Measurements from ENCODE around the gene CPLX4. TPM values are rescaled to one million over a fixed set of nuclear protein-coding genes. Genes with fewer than 3 reads are reported as not detected.

Gene CPLX4
- total and polyA plus RNA-seq, 2 donors (not counting 3 experiments of a cell fraction or from before 2014, with no cell fraction given), result not detected

DNA sequence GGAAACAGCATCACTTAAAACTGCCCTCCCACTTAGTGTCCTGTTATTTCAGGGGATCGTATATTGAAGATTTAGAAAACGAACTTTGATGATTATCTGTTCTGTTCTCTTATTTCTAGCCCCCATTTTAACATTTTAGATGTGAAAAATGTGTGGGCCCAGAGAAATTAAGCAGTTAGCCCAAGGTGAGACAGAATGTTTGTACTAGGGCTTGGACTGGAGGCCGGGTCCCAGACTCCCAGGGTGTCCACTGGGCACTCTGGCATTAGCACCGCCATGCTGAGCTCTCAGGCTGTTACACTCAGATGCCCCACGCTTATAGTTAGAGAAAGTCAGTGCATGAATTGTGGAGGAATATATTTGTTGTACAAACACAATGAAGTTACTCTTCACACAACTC lies 39.7 kb downstream of the CPLX4 start:
- dilution Hi-C loops (cut with MboI; ENCODE audit: extremely low pct_ligation_motif_present, low sequenced_read_pairs), result no loop called here
- CTCF ChIA-PET, result no interaction called here
- Histone ChIP-seq H4K20me1 (replicated peaks; ENCODE audit: control insufficient read depth, extremely low read depth, insufficient read depth, low read length) (no peaks in the 10 kb centered on the region), H2AFZ (ENCODE audit: low read depth, low read length) (no peak overlapping the region), H3K4me3 (replicated peaks in 1 of 3; ENCODE audit: insufficient read depth in 1 of 3, low read depth in 1 of 3, low read length in 3 of 3) (no peak overlapping the region), H3K27ac (ENCODE audit: insufficient read depth, low read depth, low read length) (no peak overlapping the region), H3K79me2 (ENCODE audit: control insufficient read depth, insufficient read depth, low read length) (no peaks in the 10 kb centered on the region), H3K9me1 (replicated peaks; ENCODE audit: control insufficient read depth, extremely low read depth, insufficient read depth, low read length) (no peaks in the 10 kb centered on the region), H3K9ac (replicated peaks; ENCODE audit: extremely low read depth, insufficient read depth, low read length) (no peak overlapping the region), H3K4me1 (ENCODE audit: control insufficient read depth, extremely low read depth, insufficient read depth, low read length) (no peaks in the 10 kb centered on the region), H3K9me3 (replicated peaks; ENCODE audit: control insufficient read depth, insufficient read depth, low read length) (no peaks in the 10 kb centered on the region), H3K4me2 (ENCODE audit: insufficient read depth, low read length) (no peak overlapping the region), H3K36me3 (ENCODE audit: control insufficient read depth in 2 of 2, extremely low read depth in 1 of 2, insufficient read depth in 2 of 2, low read length in 2 of 2) (no peaks in the 10 kb centered on the region), H3K27me3 (ENCODE audit: control insufficient read depth in 2 of 2, insufficient read depth in 2 of 2, low read length in 2 of 2) (peaks cover 37 to 47% of the 10 kb centered on the region in 2 experiments)
- intact Hi-C loops (cut with micrococcal nuclease), result no loop called here
- TF ChIP-seq, protein P1, sequence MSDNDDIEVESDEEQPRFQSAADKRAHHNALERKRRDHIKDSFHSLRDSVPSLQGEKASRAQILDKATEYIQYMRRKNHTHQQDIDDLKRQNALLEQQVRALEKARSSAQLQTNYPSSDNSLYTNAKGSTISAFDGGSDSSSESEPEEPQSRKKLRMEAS (IDR thresholded peaks at IDR 0.05; ENCODE audit: insufficient read depth, insufficient read length), result no peak
- TF ChIP-seq POLR2A (IDR thresholded peaks at IDR 0.05; ENCODE audit: low read depth, low read length) (no peak), EZH2 (IDR thresholded peaks at IDR 0.05; ENCODE audit: borderline replicate concordance, low read depth, low read length, severe bottlenecking) (no peak), GATA2 (IDR thresholded peaks at IDR 0.05; ENCODE audit: insufficient read depth, insufficient read length, low read depth, low read length) (no peak), FOS (IDR thresholded peaks at IDR 0.05; ENCODE audit: borderline replicate concordance, insufficient read depth, low read length) (no peak), JUN (IDR thresholded peaks at IDR 0.05; ENCODE audit: borderline replicate concordance, insufficient read depth, insufficient read length, low read depth) (no peak), MYC (IDR thresholded peaks at IDR 0.05; ENCODE audit: low read depth, low read length) (no peak), POLR2AphosphoS5 (IDR thresholded peaks at IDR 0.05; ENCODE audit: insufficient read depth, low read depth, low read length) (no peak)
- TF ChIP-seq, protein P2, sequence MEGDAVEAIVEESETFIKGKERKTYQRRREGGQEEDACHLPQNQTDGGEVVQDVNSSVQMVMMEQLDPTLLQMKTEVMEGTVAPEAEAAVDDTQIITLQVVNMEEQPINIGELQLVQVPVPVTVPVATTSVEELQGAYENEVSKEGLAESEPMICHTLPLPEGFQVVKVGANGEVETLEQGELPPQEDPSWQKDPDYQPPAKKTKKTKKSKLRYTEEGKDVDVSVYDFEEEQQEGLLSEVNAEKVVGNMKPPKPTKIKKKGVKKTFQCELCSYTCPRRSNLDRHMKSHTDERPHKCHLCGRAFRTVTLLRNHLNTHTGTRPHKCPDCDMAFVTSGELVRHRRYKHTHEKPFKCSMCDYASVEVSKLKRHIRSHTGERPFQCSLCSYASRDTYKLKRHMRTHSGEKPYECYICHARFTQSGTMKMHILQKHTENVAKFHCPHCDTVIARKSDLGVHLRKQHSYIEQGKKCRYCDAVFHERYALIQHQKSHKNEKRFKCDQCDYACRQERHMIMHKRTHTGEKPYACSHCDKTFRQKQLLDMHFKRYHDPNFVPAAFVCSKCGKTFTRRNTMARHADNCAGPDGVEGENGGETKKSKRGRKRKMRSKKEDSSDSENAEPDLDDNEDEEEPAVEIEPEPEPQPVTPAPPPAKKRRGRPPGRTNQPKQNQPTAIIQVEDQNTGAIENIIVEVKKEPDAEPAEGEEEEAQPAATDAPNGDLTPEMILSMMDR (IDR thresholded peaks at IDR 0.05; ENCODE audit: extremely low read depth in 1 of 2, insufficient read depth in 1 of 2, low read depth in 1 of 2, low read length in 2 of 2), result no peak
- DNase-seq (ENCODE audit: low read depth, low spot score) (no peak), FAIRE-seq (no peak)
- no TSS peak for BruUV-seq (replicated peaks)
- POLR2A ChIA-PET, result no interaction called here
